SU-DHL-6 (cell line): ENCODE results near the gene ADARB2.

Experiments used
- H2AFZ ChIP-seq: fragments of 200-600 bp; sonication (generic); 2 replicates; pipeline ENCODE4 v1.6.1; 2014; ENCODE audit warnings: low read depth, mild to moderate bottlenecking, moderate library complexity, mixed read lengths, antibody characterized with exemption, low read length; ENCODE audit not compliant: severe bottlenecking
- H3F3A ChIP-seq: fragments of 200-600 bp; shearing (Covaris generic); 2 replicates; pipeline ENCODE4 v1.6.0; 2016; ENCODE audit warnings: antibody characterized with exemption, mild to moderate bottlenecking; ENCODE audit not compliant: insufficient read depth
- H3K27ac ChIP-seq: fragments of 200-600 bp; sonication (generic); 2 replicates; pipeline ENCODE4 v1.5.1; 2016; ENCODE audit warnings: low read depth, mild to moderate bottlenecking, low read length, moderate library complexity, mixed read lengths
- H3K27me3 ChIP-seq: fragments of 200-600 bp; sonication (generic), shearing (Covaris generic); 2 replicates; pipeline ENCODE4 v1.6.0; 2014; ENCODE audit warnings: mild to moderate bottlenecking, low read length
- H3K36me3 ChIP-seq: fragments of 200-600 bp; sonication (generic); 2 replicates; pipeline ENCODE4 v1.6.1; 2014; ENCODE audit warnings: mild to moderate bottlenecking, low read length, mixed read lengths
- H3K4me2 ChIP-seq: fragments of 300-600, 200-600 bp; shearing (Covaris generic), sonication (generic); 2 replicates; pipeline ENCODE4 v1.6.0; 2014; ENCODE audit warnings: low read length, low read depth, mild to moderate bottlenecking; ENCODE audit not compliant: poor library complexity, severe bottlenecking
- H3K4me3 ChIP-seq: fragments of 200-600 bp; sonication (generic); 2 replicates; pipeline ENCODE4 v1.5.1; 2014; ENCODE audit warnings: antibody characterized with exemption, low read length, mild to moderate bottlenecking, mixed read lengths; ENCODE audit not compliant: insufficient read depth, poor library complexity, severe bottlenecking
- H3K79me2 ChIP-seq: fragments of 200-600 bp; sonication (generic); 2 replicates; pipeline ENCODE4 v1.6.1; 2014; ENCODE audit warnings: mild to moderate bottlenecking, low read length, moderate library complexity; ENCODE audit not compliant: insufficient read depth
- H3K9ac ChIP-seq: fragments of 200-600 bp; sonication (generic); 2 replicates; pipeline ENCODE4 v1.7.0; 2014; ENCODE audit warnings: mild to moderate bottlenecking, low read length
- H3K9me2 ChIP-seq: fragments of 200-600 bp; sonication (generic); replicated peaks from 2 replicates; pipeline ENCODE4 v1.6.1; 2014; ENCODE audit warnings: low read length; ENCODE audit not compliant: insufficient read depth
- H3K9me3 ChIP-seq: fragments of 200-600 bp; sonication (generic); 2 replicates; pipeline ENCODE4 v1.6.1; 2014; ENCODE audit warnings: low read length, mixed read lengths; ENCODE audit not compliant: insufficient read depth
- H4K20me1 ChIP-seq: fragments of 200-600 bp; sonication (generic); 2 replicates; pipeline ENCODE4 v1.6.1; 2014; ENCODE audit warnings: low read depth, mild to moderate bottlenecking, antibody characterized with exemption, low read length, moderate library complexity, mixed read lengths
- EZH2phosphoT487 ChIP-seq: fragments of 200-600 bp; sonication (generic), shearing (Covaris generic); conservative IDR thresholded peaks from 2 replicates; pipeline ENCODE4 v1.6.1; 2018; ENCODE audit warnings: mild to moderate bottlenecking, antibody characterized with exemption, low read length, moderate library complexity, mixed read lengths
- TF ChIP-seq, protein P1 (sequence below): fragments of 200-600 bp; sonication (generic); IDR thresholded peaks from one replicate; pipeline ENCODE4 v1.5.1; 2017; ENCODE audit warnings: antibody characterized with exemption, mild to moderate bottlenecking, low read length, moderate library complexity; ENCODE audit not compliant: insufficient read depth, poor library complexity, severe bottlenecking

ADARB2 gene

DNA sequence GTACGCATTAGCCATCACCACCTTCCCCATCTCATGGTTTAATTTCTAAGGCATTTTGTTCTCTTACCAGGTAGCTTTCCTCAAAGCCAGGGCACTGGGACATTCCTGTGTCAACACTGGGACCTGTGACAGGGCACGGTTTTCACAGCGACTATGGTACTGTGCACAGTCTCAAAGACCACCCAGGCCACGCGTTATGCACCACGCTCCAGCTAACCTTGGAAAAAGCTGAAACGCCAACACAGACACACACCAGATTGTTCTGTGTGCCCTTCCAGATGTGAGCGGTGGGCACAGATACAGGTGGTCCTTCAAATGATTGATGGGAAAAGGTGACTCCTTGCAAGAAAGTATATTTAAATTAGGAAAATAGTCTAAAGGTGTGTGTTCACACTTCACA lies 343.8 kb downstream of the ADARB2 start:
- Histone ChIP-seq H3K27me3 (no peaks in the 10 kb centered on the region), H3K4me3 (no peak overlapping the region), H3K27ac (no peak overlapping the region), H3K9me2 (no peaks in the 10 kb centered on the region), H3K36me3 (no peaks in the 10 kb centered on the region), H3K9me3 (no peaks in the 10 kb centered on the region), H3K79me2 (no peaks in the 10 kb centered on the region), H3F3A (no peaks in the 10 kb centered on the region), H4K20me1 (no peaks in the 10 kb centered on the region), H3K4me2 (no peak overlapping the region), H2AFZ (no peak overlapping the region), H3K9ac (no peak overlapping the region)
- no peak for TF ChIP-seq EZH2phosphoT487
- TF ChIP-seq, protein P1, sequence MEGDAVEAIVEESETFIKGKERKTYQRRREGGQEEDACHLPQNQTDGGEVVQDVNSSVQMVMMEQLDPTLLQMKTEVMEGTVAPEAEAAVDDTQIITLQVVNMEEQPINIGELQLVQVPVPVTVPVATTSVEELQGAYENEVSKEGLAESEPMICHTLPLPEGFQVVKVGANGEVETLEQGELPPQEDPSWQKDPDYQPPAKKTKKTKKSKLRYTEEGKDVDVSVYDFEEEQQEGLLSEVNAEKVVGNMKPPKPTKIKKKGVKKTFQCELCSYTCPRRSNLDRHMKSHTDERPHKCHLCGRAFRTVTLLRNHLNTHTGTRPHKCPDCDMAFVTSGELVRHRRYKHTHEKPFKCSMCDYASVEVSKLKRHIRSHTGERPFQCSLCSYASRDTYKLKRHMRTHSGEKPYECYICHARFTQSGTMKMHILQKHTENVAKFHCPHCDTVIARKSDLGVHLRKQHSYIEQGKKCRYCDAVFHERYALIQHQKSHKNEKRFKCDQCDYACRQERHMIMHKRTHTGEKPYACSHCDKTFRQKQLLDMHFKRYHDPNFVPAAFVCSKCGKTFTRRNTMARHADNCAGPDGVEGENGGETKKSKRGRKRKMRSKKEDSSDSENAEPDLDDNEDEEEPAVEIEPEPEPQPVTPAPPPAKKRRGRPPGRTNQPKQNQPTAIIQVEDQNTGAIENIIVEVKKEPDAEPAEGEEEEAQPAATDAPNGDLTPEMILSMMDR = no peak

DNA sequence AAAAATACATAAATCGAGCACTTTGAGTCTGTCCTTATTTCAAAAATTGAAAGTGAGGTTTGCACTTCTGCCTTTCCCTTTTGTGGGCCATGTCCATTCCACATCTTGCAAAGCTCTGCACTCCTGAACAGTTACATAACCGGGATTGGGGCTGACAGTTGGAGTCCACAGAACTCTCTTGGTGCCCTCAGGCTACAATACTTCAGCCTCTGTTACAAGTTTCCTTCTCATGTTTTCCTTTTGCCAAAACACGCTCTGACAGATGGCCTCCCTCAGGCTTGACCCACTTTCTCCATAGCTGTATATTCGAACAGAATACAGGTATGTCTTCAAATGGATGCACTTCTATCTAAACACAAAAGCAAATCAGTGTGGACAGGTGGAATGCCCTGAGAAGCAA lies 345.2 kb downstream of the ADARB2 start:
- Histone ChIP-seq H3K9ac (no peak overlapping the region), H3K27ac (no peak overlapping the region), H4K20me1 (no peaks in the 10 kb centered on the region), H3K27me3 (no peaks in the 10 kb centered on the region), H3K4me2 (no peak overlapping the region), H2AFZ (no peak overlapping the region), H3K79me2 (no peaks in the 10 kb centered on the region), H3K9me2 (no peaks in the 10 kb centered on the region), H3K4me3 (no peak overlapping the region), H3F3A (no peaks in the 10 kb centered on the region), H3K36me3 (no peaks in the 10 kb centered on the region), H3K9me3 (no peaks in the 10 kb centered on the region)
- TF ChIP-seq EZH2phosphoT487 = no peak
- TF ChIP-seq, protein P1 = no peak

DNA sequence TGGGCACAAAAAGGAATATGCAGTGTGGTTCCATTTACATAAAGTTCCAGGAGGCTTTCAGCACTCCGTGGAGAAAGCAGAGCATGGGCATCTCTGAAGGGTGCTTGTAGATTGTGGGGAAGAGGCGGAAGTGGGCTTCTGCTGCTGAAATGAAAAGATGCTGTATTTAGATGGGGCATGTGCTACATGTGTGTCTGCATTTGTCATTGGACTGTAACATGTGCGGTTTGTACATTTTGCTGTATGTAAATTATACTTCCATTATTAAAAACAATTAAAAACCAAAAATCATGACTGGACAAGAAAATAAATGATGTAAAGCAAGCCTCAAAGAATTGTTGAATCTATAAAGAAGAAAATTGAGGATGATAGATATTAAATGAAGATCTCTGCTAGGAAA lies 347.1 kb downstream of the ADARB2 start:
- no peak overlapping the region for H3K4me3 ChIP-seq
- no peaks in the 10 kb centered on the region for H3K9me2 ChIP-seq
- H3K9me3 ChIP-seq = no peaks in the 10 kb centered on the region
- no peaks in the 10 kb centered on the region for H3K36me3 ChIP-seq
- no peak overlapping the region for H3K27ac ChIP-seq
- no peaks in the 10 kb centered on the region for H3F3A ChIP-seq
- H3K9ac ChIP-seq = no peak overlapping the region
- TF ChIP-seq, protein P1 = no peak
- no peak for TF ChIP-seq EZH2phosphoT487
- no peaks in the 10 kb centered on the region for H3K79me2 ChIP-seq
- no peaks in the 10 kb centered on the region for H3K27me3 ChIP-seq
- no peaks in the 10 kb centered on the region for H4K20me1 ChIP-seq
- H2AFZ ChIP-seq = no peak overlapping the region
- no peak overlapping the region for H3K4me2 ChIP-seq
